LNCAP (cell line): ENCODE results near the gene APPL1.

ENCODE experiments used
- CTCF ChIP-seq: fragments of 450-650 bp; IDR thresholded peaks from 2 replicates; pipeline ENCODE4 v1.5.1; 2017; ENCODE audit warnings: mild to moderate bottlenecking

The APPL1 gene

GRCh38 chr3:57268416-57268815, 40.9 kb downstream of the APPL1 start:
- TF ChIP-seq CTCF = no peak

- TF ChIP-seq CTCF = no peak
Observed at GRCh38 chr3:57274845-57275244, 47.3 kb downstream of the APPL1 start.

GRCh38 chr3:57275393-57275792, 47.9 kb downstream of the APPL1 start:
- TF ChIP-seq CTCF = no peak

GRCh38 chr3:57278237-57278636, 50.7 kb downstream of the APPL1 start:
- TF ChIP-seq CTCF = no peak

GRCh38 chr3:57279685-57280084, 52.2 kb downstream of the APPL1 start:
- no peak for TF ChIP-seq CTCF

- TF ChIP-seq CTCF = no peak
Observed at GRCh38 chr3:57281715-57282114, 54.2 kb downstream of the APPL1 start.

GRCh38 chr3:57283334-57283733, 55.8 kb downstream of the APPL1 start:
- TF ChIP-seq CTCF = no peak

- TF ChIP-seq CTCF = no peak
Observed at GRCh38 chr3:57287205-57287604, 59.7 kb downstream of the APPL1 start.
